CD4-positive, alpha-beta T cell (primary cell): ENCODE data around the gene BCL2L12. TPM values are rescaled to one million over a fixed set of nuclear protein-coding genes. Genes with fewer than 3 reads are reported as not detected.

Experiments used
- ATAC-seq: fragments of 200-7000 bp; cut with Tn5 transposase; one replicate; pipeline ENCODE4 v1.10.0; 2022; ENCODE audit warnings: mild to moderate bottlenecking; ENCODE audit not compliant: poor library complexity
- CTCF ChIA-PET: fragments of 350-600 bp; sonication (Branson Sonifier 250); formaldehyde crosslinking; loops from one replicate; lab custom pipeline; 2021; ENCODE audit warnings: antibody characterized with exemption, inconsistent platforms; lab: Charles Lee
- POLR2A ChIA-PET: fragments of 350-600 bp; sonication (Branson Sonifier 250); formaldehyde crosslinking; loops from one replicate; lab custom pipeline; 2021; ENCODE audit warnings: antibody characterized with exemption, inconsistent platforms; lab: Charles Lee
- DNase-seq, 14 experiments: peaks; one replicate each; pipeline ENCODE4 v3.0.0-alpha.2; 2013 to 2020; ENCODE audit warnings: mixed read lengths in 2 of 14
- H3K27ac ChIP-seq, 2 donors: one replicate each; pipeline versions ENCODE4 v1.5.1 to v1.7.0; 2013; ENCODE audit warnings: low read length in 2 of 2, low read depth in 1 of 2, mild to moderate bottlenecking in 1 of 2
- H3K27me3 ChIP-seq, 2 experiments: 1 replicate in 1 of 2; 2 replicates in 1 of 2; pipeline versions ENCODE4 v1.6.1 to v1.7.0; 2013; ENCODE audit warnings: low read length in 2 of 2, control low read depth in 1 of 2, mild to moderate bottlenecking in 1 of 2, moderate library complexity in 1 of 2; ENCODE audit not compliant: insufficient read depth in 2 of 2, control insufficient read depth in 1 of 2
- H3K36me3 ChIP-seq: one replicate; pipeline ENCODE4 v1.6.1; 2013; ENCODE audit warnings: low read length, control low read depth; ENCODE audit not compliant: insufficient read depth
- H3K4me1 ChIP-seq: one replicate; pipeline ENCODE4 v1.6.1; 2013; ENCODE audit warnings: low read length, control low read depth; ENCODE audit not compliant: insufficient read depth
- H3K4me3 ChIP-seq: one replicate; pipeline ENCODE4 v1.5.1; 2013; ENCODE audit warnings: mild to moderate bottlenecking, low read length, moderate library complexity
- H3K9me3 ChIP-seq, 2 experiments: 1 replicate in 1 of 2; 2 replicates in 1 of 2; pipeline versions ENCODE4 v1.6.1 to v1.7.0; 2013; ENCODE audit warnings: low read length in 2 of 2, mild to moderate bottlenecking in 2 of 2, control low read depth in 1 of 2, moderate library complexity in 1 of 2; ENCODE audit not compliant: control insufficient read depth in 1 of 2, insufficient read depth in 1 of 2
- H3K27ac Mint-ChIP-seq: one replicate; pipeline ENCODE4 v1.8.0; 2020; ENCODE audit warnings: mixed read lengths
- H3K27me3 Mint-ChIP-seq: one replicate; pipeline ENCODE4 v1.8.0; 2021; ENCODE audit warnings: mixed read lengths
- H3K36me3 Mint-ChIP-seq: one replicate; pipeline ENCODE4 v1.8.0; 2021; ENCODE audit warnings: low read depth, mixed read lengths
- H3K4me1 Mint-ChIP-seq: one replicate; pipeline ENCODE4 v1.8.0; 2021; ENCODE audit warnings: low read depth, mixed read lengths
- H3K4me3 Mint-ChIP-seq: one replicate; pipeline ENCODE4 v1.8.0; 2020; ENCODE audit warnings: mild to moderate bottlenecking, mixed read lengths
- H3K9me3 Mint-ChIP-seq: one replicate; pipeline ENCODE4 v1.8.0; 2020; ENCODE audit warnings: mixed read lengths
- CTCF ChIP-seq: fragments of 200-600 bp; IDR thresholded peaks from one replicate; pipeline ENCODE4 v1.8.0; 2022; ENCODE audit warnings: antibody characterized with exemption, mild to moderate bottlenecking
- intact Hi-C, 2 experiments: fragments of 100-400 bp; cut with DNase I in 1 of 2; cut with micrococcal nuclease in 1 of 2; formaldehyde crosslinking; loops; one replicate each; pipeline versions ENCODE4 v1.15.1 to v1.9.0; 2023 to 2025; cut with DNase I, micrococcal nuclease
- total RNA-seq, 174 experiments: library from RNA in 2 of 174; stranded (reverse) in 2 of 174; gene quantifications; one replicate each; pipeline ENCODE4 v1.2.3 and lab custom pipeline; 2021 to 2026

BCL2L12 gene
- total RNA-seq, 2 experiments from 2014 or later: 9.9 to 11.3 TPM

GRCh38 chr19:49656456-49657109 lies 9.2 kb upstream of the BCL2L12 start:
- Histone ChIP-seq H3K27ac (no peak overlapping the region), H3K9me3 (no peaks in the 10 kb centered on the region), H3K4me3 (no peak overlapping the region), H3K36me3 (peaks cover 85% of the 10 kb centered on the region), H3K27me3 (no peaks in the 10 kb centered on the region), H3K4me1 (peaks cover 18% of the 10 kb centered on the region)
- Mint-ChIP-seq H3K4me3 (no peak overlapping the region), H3K27me3 (no peaks in the 10 kb centered on the region), H3K9me3 (no peaks in the 10 kb centered on the region), H3K27ac (no peak overlapping the region), H3K36me3 (peaks cover 70% of the 10 kb centered on the region), H3K4me1 (no peaks in the 10 kb centered on the region)
- ChIA-PET POLR2A (interaction anchor here (2.1 kb wide), 1 partner anchor 8 kb away, joined by 8 read pairs; the partner anchor contains the start of genes BCL2L12 and IRF3), CTCF (interaction anchor here (1.3 kb wide), 1 partner anchor 16 kb away, joined by 3 read pairs; no protein-coding TSS in a partner anchor)
- DNase-seq (no peak), ATAC-seq (no peak)
- intact Hi-C loops: no loop called here
- TF ChIP-seq CTCF: no peak

GRCh38 chr19:49657493-49658138 lies 8.1 kb upstream of the BCL2L12 start:
- POLR2A ChIA-PET: no interaction called here
- Mint-ChIP-seq H3K4me3 (no peak overlapping the region), H3K4me1 (no peaks in the 10 kb centered on the region), H3K36me3 (peaks cover 67% of the 10 kb centered on the region), H3K27ac (peak overlapping the region; percentile 33), H3K27me3 (no peaks in the 10 kb centered on the region), H3K9me3 (no peaks in the 10 kb centered on the region)
- DNase-seq: no peak
- H3K27me3 ChIP-seq: no peaks in the 10 kb centered on the region
- H3K27ac ChIP-seq: no peak overlapping the region
- no peaks in the 10 kb centered on the region for H3K9me3 ChIP-seq
- H3K4me3 ChIP-seq: no peak overlapping the region
- H3K4me1 ChIP-seq: peaks cover 26% of the 10 kb centered on the region
- CTCF ChIA-PET: no interaction called here
- no peak for ATAC-seq
- no peak for TF ChIP-seq CTCF
- peaks cover 92% of the 10 kb centered on the region for H3K36me3 ChIP-seq
- intact Hi-C loops: no loop called here

- DNase-seq (no peak), ATAC-seq (no peak)
- TF ChIP-seq CTCF: no peak
- Histone ChIP-seq H3K27ac (no peak overlapping the region), H3K9me3 (no peaks in the 10 kb centered on the region), H3K4me3 (no peak overlapping the region), H3K36me3 (peaks cover 92% of the 10 kb centered on the region), H3K4me1 (peaks cover 31% of the 10 kb centered on the region), H3K27me3 (no peaks in the 10 kb centered on the region)
- peaks cover 63% of the 10 kb centered on the region for H3K36me3 Mint-ChIP-seq
- H3K4me3 Mint-ChIP-seq: no peak overlapping the region
- no peaks in the 10 kb centered on the region for H3K27me3 Mint-ChIP-seq
- H3K4me1 Mint-ChIP-seq: no peaks in the 10 kb centered on the region
- ChIA-PET POLR2A (no interaction called here), CTCF (no interaction called here)
- no peaks in the 10 kb centered on the region for H3K9me3 Mint-ChIP-seq
- H3K27ac Mint-ChIP-seq: no peak overlapping the region
- intact Hi-C loops: no loop called here
Measured at GRCh38 chr19:49658139-49658517, 7.6 kb upstream of the BCL2L12 start.
